ENCODE results near the gene NPC1L1.

The NPC1L1 gene

DNA sequence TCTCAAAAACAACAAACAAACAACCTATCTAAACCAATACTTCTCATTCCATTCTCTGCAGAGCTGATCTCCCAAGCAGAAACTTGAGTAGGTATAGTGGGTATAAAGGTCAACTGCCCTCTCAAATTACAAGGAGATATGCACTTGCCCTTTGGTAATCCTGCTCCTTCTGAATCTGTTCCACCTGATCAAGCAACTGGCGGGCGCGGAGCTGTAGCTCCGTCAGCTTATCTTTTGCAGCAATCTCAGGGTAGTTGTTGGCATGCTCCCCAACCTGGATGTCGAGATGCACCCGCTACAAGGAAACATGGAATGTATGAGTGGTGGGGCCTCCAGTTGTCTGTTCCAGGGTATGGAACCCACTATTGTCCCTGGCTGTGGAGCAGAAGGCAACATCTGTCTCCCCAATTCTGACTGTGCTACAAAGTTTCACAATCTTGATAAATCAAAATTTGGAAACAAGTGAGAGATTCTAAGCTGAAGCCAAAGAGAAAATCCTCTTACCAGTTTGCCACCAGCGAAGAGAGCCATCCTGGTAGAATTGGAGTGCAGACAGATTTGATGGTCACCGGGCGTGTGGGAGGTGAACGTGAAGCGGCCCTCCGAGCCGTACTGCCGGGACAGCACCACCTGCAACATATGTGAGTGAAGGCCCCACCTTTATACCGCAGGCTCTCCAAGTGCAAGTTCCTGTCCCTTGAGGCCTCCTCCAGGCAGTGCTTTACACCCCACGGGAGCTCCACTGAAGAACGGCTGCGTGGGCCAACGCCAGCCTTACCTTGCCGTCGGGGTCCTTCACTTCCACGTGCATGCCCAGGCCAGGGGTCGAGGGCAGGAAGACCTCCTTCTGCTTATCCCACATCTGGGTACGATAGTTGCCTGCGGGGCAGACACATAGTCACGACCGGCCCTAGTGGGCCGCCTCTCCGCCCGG, 40.1 kb upstream of the NPC1L1 start:
- H3K4me3 ChIP-seq = peak overlapping the region; percentile 76

DNA sequence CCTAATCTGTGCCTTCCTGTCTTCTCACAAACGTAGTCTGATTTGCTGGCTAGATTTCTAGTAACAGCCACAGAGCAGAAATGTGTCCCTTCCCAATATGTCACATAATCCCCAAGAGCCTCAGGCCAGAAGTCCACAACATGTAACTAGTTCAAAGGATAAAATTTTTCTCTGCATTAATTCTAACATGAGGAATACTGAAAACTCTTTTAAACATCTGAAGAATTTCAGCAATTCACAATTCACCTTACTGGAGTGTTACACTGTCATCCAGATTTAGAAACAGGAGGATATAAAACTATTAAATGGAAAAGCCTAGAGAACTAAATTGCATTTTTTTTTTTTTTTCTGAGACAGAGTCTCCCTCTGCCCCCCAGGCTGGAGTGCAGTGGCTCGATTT, 35.1 kb upstream of the NPC1L1 start:
- no peak for DNase-seq (ENCODE audit: low spot score)
- TF ChIP-seq, protein P1, sequence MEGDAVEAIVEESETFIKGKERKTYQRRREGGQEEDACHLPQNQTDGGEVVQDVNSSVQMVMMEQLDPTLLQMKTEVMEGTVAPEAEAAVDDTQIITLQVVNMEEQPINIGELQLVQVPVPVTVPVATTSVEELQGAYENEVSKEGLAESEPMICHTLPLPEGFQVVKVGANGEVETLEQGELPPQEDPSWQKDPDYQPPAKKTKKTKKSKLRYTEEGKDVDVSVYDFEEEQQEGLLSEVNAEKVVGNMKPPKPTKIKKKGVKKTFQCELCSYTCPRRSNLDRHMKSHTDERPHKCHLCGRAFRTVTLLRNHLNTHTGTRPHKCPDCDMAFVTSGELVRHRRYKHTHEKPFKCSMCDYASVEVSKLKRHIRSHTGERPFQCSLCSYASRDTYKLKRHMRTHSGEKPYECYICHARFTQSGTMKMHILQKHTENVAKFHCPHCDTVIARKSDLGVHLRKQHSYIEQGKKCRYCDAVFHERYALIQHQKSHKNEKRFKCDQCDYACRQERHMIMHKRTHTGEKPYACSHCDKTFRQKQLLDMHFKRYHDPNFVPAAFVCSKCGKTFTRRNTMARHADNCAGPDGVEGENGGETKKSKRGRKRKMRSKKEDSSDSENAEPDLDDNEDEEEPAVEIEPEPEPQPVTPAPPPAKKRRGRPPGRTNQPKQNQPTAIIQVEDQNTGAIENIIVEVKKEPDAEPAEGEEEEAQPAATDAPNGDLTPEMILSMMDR (IDR thresholded peaks at IDR 0.05) = no peak
- H3K4me3 ChIP-seq = no peak overlapping the region
- H3K27ac ChIP-seq = no peak overlapping the region

More for the DNA sequence above, 40.1 kb upstream of the NPC1L1 start:
- DNase-seq (ENCODE audit: low spot score) = no peak
- TF ChIP-seq, protein P1 (IDR thresholded peaks at IDR 0.05) = no peak
- H3K27ac ChIP-seq = peak overlapping the region; percentile 85 to 99

DNA sequence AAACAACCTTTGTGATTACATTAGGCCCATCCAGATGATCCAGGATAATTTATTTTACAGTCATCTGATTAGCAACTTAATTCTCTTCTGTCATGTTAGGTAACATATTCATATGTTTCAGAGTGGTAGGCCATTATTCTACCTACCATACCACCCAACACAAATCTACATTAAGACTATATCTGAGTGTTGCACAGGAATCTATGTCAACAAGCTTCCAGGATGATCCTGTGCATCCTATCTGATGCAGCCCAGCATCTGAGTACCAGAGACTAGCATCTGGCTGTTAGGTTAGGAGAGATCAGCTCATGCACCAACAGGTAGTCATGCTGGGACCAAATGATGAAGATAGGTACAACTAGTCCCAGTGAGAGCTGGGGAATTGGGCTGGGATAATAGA, 33.9 kb upstream of the NPC1L1 start:
- no peak for DNase-seq (ENCODE audit: low spot score)
- TF ChIP-seq, protein P1 (IDR thresholded peaks at IDR 0.05) = no peak
- peak overlapping the region; percentile 86 for H3K4me3 ChIP-seq
- H3K27ac ChIP-seq = no peak overlapping the region

DNA sequence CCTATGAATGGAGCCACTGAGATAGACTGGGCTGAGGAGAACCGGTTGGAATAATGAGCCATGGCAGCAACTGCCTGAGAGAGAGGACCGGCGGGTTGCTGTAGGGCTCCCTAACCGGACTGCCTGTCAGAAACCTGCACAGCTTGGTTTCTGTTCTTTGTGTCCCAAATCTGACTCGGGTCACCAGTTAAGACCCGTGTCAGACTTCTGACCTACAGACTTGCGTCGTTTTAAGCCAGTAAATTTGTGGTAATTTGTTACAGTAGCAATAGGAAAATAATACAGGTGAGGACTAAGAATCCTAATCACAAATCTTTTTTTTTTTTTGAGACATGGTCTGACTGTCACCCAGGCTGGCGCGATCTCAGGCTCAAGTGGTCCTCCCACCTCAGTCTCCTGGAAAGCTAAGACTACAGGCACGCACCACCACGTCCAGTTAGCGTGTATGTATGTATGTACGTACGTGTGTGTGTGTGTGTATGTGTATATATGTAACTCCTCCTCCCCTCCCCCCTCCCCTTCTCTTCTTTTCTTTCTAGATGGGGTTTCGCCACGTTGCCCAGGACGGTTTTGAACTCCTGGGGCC, 33.2 kb upstream of the NPC1L1 start:
- Histone ChIP-seq H3K27ac (peak overlapping the region; percentile 73 to 85), H3K4me3 (peak overlapping the region; percentile 86)
- TF ChIP-seq, protein P1 (IDR thresholded peaks at IDR 0.05) = no peak
- DNase-seq (ENCODE audit: low spot score) = no peak

DNA sequence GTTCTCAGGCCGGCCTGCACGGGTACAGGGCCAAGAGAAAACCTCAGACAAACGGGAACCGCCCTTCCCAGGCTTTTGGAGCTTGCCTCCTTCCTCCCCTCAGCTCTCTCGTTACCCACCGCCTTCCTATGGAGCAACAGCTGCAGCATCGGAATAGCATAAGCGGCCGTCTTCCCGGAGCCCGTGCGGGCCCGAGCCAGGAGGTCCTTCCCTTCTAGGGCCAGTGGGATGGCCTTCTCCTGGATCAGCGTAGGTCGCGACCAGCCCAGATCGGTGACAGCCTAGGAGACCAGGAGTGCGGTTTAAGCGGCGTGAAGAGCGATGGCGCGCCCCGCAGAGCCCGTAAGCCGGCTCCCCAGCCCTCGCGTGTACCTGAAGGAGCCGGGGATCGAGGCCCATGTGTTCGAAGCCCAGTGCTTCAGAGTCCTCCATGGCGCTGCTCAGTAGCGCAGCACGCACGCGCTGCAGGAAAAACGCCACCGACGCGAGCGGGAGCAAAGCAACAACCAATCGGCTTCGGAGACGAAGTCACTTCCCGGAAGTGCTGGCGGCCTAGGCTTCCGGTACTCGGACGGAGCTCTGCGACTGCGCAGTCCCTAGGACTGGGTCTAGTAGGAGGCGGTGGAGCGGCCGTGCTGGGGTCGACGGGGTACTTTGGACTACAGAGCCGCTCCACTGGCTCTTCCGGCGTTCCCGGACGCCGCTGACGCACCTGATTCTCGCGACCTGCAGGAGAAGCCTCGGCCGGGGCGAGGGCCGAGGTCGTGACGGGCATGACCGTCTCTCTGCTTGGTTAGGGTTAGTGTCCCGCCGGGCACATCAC, 32.5 kb upstream of the NPC1L1 start, which contains the start of gene DDX56:
Gene DDX56 (minus strand): TSS at position 445 of the 823 bp plus-strand sequence. CDS start 13 bp downstream, at position 432.
- Histone ChIP-seq H3K27ac (peak within 1 kb of the TSS; percentile 73 to 85), H3K4me3 (peak within 1 kb of the TSS; percentile 86)
- TF ChIP-seq, protein P1 (IDR thresholded peaks at IDR 0.05) = no peak
- DNase-seq (ENCODE audit: low spot score) = peak; percentile 94

DNA sequence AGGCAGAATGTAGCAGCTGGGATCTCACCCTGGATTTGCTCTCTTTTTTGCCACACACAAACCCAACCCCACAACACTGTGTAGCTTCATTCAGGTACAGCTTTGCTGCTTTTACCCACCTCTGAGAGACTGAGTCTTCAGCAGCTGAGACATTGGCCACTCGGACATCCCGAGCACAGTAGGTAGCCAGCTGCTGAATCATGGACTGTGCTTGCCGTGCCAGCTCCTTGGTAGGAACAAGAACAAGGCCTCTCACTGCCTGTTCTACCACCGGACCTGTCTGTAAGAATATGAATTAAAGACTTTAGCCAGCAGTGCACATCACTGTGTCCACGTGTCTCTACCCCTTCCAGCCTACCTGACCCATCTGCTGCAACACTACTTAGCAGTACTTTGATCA, 31.6 kb upstream of the NPC1L1 start:
- TF ChIP-seq, protein P1 (IDR thresholded peaks at IDR 0.05) = no peak
- no peak overlapping the region for H3K27ac ChIP-seq
- H3K4me3 ChIP-seq = peak overlapping the region; percentile 86
- DNase-seq (ENCODE audit: low spot score) = no peak

All from coronary artery (tissue), 2 donors.